ENCODE measurements around the gene HSPA1A. TPM values are rescaled to one million over a fixed set of nuclear protein-coding genes. Genes with fewer than 3 reads are reported as not detected.
A peak's percentile ranks its signal among the peaks of the same experiment; 100 is the strongest.

HSPA1A gene
- total and polyA plus RNA-seq, 9 of the 15 experiments (the other 6 are each of a cell fraction or from before 2014, with no cell fraction given), result 2.2 to 273 (median 107) TPM

DNA sequence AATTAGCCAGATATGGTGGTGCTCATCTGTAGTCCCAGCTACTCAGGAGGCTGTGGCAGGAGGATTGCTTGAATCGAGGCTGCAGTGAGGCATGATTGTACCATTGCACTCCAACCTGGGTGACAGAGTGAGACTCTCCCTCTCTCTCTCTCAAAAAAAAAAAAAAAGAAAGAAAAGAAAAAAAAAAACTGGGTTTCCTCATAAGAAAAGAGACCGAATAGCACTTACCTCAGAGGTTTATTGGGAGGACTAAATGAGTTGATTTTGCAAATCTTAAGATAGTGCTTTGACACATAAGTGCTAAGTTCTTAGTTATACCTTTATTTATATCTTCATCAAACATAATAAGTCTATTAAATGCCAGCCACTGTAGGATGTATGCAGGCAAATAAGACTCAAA, 44.5 kb upstream of the HSPA1A start:
- BruUV-seq (replicated peaks), result no TSS peak
- intact Hi-C loops (cut with micrococcal nuclease) (loop anchor here (10.0 kb wide), 1 partner anchor 226 kb away; the partner anchor contains the start of genes ATP6V1G2, DDX39B and NFKBIL1), in situ Hi-C loops (cut with MboI) (no loop called here)
- no peak overlapping the region for H3K4me2 ChIP-seq (ENCODE audit: insufficient read depth, low read length)
- ATAC-seq (no peak), DNase-seq (ENCODE audit: extremely low read depth in 1 of 4, low spot score in 3 of 4) (no peak), FAIRE-seq (no peak)
- CTCF ChIA-PET (ENCODE audit: low intra/inter-chr PET ratio), result interaction anchor here (0.8 to 2.9 kb wide), 3 partner anchors 42 to 90 kb away, joined by 5 to 35 read pairs (median 18); partner anchors contain the start of genes DDAH2 and LY6G5C
- H2AFZ ChIP-seq (ENCODE audit: low read depth, low read length), result 0 out of 2 replicates have a peak overlapping the region, but pooled peaks have one; percentile 1
- H3K4me3 ChIP-seq, result no peak overlapping the region
- H3K36me3 ChIP-seq (ENCODE audit: control insufficient read depth, insufficient read depth, low read length), result no peaks in the 10 kb centered on the region
- H3K27ac ChIP-seq (ENCODE audit: extremely low read depth, low read depth, low read length), result peak overlapping the region; percentile 11; the same call in 1 of the 3 replicates
- H3K79me2 ChIP-seq (ENCODE audit: control insufficient read depth, insufficient read depth, low read length), result no peaks in the 10 kb centered on the region
- no peak overlapping the region for H3K9ac ChIP-seq (ENCODE audit: insufficient read depth in 1 of 2, low read depth in 2 of 2, low read length in 2 of 2)
- WGBS (ENCODE audit: insufficient coverage, low coverage, missing lambda C conversion rate), result 41% methylated on average over 2 of the region's 2 CpGs
- H3K9me1 ChIP-seq (ENCODE audit: control insufficient read depth, insufficient read depth, low read length), result peaks cover 4% of the 10 kb centered on the region
- TF ChIP-seq ZNF384 (IDR thresholded peaks at IDR 0.05; ENCODE audit: low read depth, low read length), result peak; percentile 83; the same call in 1 of the 2 replicates
- TF ChIP-seq, protein P1, sequence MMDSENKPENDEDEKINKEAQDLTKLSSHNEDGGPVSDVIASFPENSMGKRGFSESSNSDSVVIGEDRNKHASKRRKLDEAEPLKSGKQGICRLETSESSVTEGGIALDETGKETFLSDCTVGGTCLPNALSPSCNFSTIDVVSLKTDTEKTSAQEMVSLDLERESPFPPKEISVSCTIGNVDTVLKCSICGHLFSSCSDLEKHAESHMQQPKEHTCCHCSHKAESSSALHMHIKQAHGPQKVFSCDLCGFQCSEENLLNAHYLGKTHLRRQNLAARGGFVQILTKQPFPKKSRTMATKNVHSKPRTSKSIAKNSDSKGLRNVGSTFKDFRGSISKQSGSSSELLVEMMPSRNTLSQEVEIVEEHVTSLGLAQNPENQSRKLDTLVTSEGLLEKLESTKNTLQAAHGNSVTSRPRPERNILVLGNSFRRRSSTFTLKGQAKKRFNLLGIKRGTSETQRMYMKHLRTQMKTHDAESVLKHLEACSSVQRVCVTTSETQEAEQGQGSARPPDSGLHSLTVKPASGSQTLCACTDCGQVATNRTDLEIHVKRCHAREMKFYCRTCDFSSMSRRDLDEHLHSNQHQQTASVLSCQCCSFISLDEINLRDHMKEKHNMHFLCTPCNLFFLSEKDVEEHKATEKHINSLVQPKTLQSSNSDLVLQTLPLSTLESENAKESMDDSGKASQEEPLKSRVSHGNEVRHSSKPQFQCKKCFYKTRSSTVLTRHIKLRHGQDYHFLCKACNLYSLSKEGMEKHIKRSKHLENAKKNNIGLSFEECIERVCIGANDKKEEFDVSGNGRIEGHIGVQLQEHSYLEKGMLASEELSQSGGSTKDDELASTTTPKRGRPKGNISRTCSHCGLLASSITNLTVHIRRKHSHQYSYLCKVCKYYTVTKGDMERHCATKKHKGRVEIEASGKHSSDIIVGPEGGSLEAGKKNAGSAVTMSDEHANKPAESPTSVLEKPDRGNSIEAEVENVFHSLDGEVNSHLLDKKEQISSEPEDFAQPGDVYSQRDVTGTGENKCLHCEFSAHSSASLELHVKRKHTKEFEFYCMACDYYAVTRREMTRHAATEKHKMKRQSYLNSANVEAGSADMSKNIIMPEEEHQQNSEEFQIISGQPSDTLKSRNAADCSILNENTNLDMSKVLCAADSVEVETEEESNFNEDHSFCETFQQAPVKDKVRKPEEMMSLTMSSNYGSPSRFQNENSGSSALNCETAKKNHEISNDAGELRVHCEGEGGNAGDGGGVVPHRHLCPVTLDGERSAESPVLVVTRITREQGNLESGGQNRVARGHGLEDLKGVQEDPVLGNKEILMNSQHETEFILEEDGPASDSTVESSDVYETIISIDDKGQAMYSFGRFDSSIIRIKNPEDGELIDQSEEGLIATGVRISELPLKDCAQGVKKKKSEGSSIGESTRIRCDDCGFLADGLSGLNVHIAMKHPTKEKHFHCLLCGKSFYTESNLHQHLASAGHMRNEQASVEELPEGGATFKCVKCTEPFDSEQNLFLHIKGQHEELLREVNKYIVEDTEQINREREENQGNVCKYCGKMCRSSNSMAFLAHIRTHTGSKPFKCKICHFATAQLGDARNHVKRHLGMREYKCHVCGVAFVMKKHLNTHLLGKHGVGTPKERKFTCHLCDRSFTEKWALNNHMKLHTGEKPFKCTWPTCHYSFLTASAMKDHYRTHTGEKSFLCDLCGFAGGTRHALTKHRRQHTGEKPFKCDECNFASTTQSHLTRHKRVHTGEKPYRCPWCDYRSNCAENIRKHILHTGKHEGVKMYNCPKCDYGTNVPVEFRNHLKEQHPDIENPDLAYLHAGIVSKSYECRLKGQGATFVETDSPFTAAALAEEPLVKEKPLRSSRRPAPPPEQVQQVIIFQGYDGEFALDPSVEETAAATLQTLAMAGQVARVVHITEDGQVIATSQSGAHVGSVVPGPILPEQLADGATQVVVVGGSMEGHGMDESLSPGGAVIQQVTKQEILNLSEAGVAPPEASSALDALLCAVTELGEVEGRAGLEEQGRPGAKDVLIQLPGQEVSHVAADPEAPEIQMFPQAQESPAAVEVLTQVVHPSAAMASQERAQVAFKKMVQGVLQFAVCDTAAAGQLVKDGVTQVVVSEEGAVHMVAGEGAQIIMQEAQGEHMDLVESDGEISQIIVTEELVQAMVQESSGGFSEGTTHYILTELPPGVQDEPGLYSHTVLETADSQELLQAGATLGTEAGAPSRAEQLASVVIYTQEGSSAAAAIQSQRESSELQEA (IDR thresholded peaks at IDR 0.05; ENCODE audit: low read depth), result 0 out of 2 replicates have a peak, but pooled peaks have one; percentile 8
- no peak for TF ChIP-seq EP300 (IDR thresholded peaks at IDR 0.05; ENCODE audit: low read length)
- H4K20me1 ChIP-seq (replicated peaks; ENCODE audit: control insufficient read depth, insufficient read depth, low read length), result no peaks in the 10 kb centered on the region
- no peaks in the 10 kb centered on the region for H3K9me3 ChIP-seq (replicated peaks; ENCODE audit: control insufficient read depth, insufficient read depth, low read depth, low read length)
- POLR2A ChIA-PET, result interaction anchor here (0.5 to 5.9 kb wide), 19 partner anchors 10 to 185 kb away, joined by 3 to 75 read pairs (median 4); partner anchors contain the start of genes BAG6, HSPA1A, HSPA1B and HSPA1L
- peaks cover 34 to 73% of the 10 kb centered on the region in 2 experiments for H3K4me1 ChIP-seq (replicated peaks in 1 of 2; ENCODE audit: control insufficient read depth in 2 of 2, insufficient read depth in 2 of 2, low read length in 2 of 2)
- H3K27me3 ChIP-seq (ENCODE audit: control insufficient read depth in 2 of 2, insufficient read depth in 2 of 2, low read length in 2 of 2), result no peaks in the 10 kb centered on the region
